Stimulated activated naive B cell treated with anti-CD40 and anti-IgM and Interleukin-4, amounts not matched to agents 10 μg/mL and 1 μg/mL and 100 μg/mL, for 72 hours (primary cell): ENCODE data around the gene BAX.

Experiments used
- ATAC-seq, 2 donors: fragments of 150-1000 bp; cut with Tn5 transposase; replicated peaks; 2 replicates each; pipeline ENCODE4 v1.10.0; 2021; ENCODE audit warnings: moderate library complexity in 1 of 2
- DNase-seq: peaks from one replicate; pipeline ENCODE4 v3.0.0; 2021
- H3K27ac Mint-ChIP-seq: one replicate; pipeline ENCODE4 v1.8.0; 2022; ENCODE audit warnings: mild to moderate bottlenecking, mixed read lengths
- H3K27me3 Mint-ChIP-seq, 2 donors: one replicate each; pipeline ENCODE4 v1.8.0; 2022; ENCODE audit warnings: mixed read lengths in 2 of 2
- H3K36me3 Mint-ChIP-seq, 2 donors: one replicate each; pipeline ENCODE4 v1.8.0; 2022; ENCODE audit warnings: mixed read lengths in 2 of 2, mild to moderate bottlenecking in 1 of 2
- H3K4me1 Mint-ChIP-seq, 2 donors: one replicate each; pipeline ENCODE4 v1.8.0; 2022; ENCODE audit warnings: mixed read lengths in 2 of 2, mild to moderate bottlenecking in 1 of 2
- H3K4me3 Mint-ChIP-seq, 2 donors: one replicate each; pipeline ENCODE4 v1.8.0; 2022; ENCODE audit warnings: mild to moderate bottlenecking in 2 of 2, mixed read lengths in 2 of 2, moderate library complexity in 1 of 2
- H3K9me3 Mint-ChIP-seq, 2 donors: one replicate each; pipeline ENCODE4 v1.8.0; 2022; ENCODE audit warnings: mixed read lengths in 2 of 2, mild to moderate bottlenecking in 1 of 2

Gene BAX

DNA sequence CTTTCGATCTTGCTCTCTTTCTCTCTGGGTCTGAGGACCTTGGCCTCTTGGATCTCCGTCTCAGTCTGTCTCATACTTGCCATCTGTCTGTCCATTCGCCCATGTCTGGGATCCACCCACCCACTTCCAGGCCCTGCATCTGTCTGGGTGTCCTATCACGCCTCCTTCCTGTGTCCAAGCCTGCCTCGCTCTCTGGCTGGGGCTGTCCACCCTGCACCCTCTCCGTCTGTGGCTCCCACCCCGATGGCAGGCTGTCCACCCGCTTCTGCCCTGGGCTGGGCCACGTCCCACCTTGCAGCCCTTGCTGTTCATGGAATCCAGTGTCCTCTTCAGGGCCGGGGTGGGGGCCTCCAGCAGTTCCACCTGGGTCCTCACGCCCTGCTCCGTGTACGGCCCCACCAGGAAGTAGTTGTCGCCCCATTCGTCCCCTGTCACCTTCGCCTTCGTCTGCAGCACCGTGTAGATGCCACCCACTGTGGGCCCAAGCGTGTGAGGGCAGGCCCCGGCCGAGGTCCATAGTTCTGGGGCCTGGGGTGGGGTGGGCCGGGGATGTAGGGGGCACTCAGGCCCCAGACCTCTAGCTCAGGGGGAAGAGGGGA lies 36.4 kb downstream of the BAX start:
- H3K27me3 Mint-ChIP-seq: no peaks in the 10 kb centered on the region
- no peak overlapping the region for H3K27ac Mint-ChIP-seq
- H3K4me1 Mint-ChIP-seq: peaks cover 41 to 74% of the 10 kb centered on the region in 2 donors
- peak overlapping the region in 1 of 2 donors; percentile 90 for H3K4me3 Mint-ChIP-seq
- DNase-seq (no peak), ATAC-seq (no peak)
- H3K36me3 Mint-ChIP-seq: peaks cover 53 to 66% of the 10 kb centered on the region in 2 donors
- no peaks in the 10 kb centered on the region for H3K9me3 Mint-ChIP-seq

DNA sequence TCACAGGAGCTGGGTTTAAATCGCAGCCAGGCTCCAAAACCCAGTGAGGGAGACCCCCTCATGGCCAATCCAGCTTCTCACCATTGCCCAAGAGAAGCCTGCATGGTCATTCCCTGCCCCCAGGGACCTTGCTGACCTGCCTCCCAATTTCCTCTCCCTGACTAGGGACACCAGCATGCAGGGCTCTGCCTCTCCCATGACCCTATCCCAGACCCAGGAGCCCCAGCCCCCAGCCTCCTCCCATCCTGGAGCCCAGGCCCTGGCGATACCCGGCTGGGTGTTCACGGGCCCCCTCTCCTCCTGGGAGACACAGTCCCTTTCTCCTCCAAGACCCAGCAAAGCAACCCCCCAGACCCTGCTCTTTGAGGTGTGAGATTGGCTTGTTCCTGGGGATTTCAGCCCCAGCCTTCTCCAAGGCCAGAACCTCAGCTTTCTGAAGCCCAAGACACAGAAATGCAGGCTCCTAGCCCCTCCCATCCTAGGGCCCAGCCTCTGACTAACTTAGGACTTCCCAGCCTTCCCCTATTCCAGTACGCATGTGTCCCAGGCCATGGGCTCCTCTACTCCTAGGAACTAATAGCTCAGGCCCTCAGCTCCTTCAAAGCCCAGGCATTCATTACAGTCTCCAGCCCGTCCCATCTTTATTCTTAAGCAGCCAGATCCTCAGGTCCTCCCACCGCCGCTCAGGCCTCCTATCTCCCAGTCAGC lies 37.4 kb downstream of the BAX start:
- Mint-ChIP-seq H3K4me1 (peaks cover 38 to 71% of the 10 kb centered on the region in 2 donors), H3K36me3 (peaks cover 49 to 63% of the 10 kb centered on the region in 2 donors), H3K27ac (peak overlapping the region; percentile 93), H3K9me3 (no peaks in the 10 kb centered on the region), H3K27me3 (no peaks in the 10 kb centered on the region), H3K4me3 (peak overlapping the region; percentile 90 to 92)
- no peak for ATAC-seq
- no peak for DNase-seq

DNA sequence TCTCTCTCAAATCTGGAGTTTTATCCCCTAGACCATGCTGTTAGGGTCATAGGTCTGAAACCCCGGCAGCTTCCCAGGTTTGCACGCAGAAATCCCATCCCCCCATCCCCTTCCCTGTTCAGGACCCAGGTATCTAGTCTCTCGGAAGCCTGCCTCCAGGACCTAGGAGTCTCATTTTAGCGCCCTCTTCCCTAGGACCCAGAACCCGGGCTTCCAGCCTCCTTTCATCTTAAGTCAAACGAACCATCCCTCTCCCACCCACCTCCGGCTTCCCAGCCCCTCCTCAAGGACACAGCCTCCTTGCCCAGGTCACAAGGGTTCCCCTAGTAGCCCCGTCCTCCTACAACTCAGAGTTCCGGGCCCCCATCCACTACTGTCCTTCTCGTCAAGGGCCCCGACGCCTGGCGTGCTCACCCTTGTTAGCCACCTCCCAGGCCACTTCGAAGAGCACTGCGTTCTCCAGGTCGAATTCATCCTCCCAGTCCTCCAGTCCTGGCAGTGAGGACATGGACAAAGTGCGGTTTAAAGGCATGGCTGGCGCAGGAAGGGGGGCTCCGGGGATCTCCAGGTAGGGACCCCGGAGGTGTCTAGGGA lies 38.0 kb downstream of the BAX start:
- H3K4me3 Mint-ChIP-seq: peak overlapping the region; percentile 90 to 92
- peaks cover 35 to 70% of the 10 kb centered on the region in 2 donors for H3K4me1 Mint-ChIP-seq
- DNase-seq: no peak
- H3K27ac Mint-ChIP-seq: peak overlapping the region; percentile 93
- peaks cover 46 to 59% of the 10 kb centered on the region in 2 donors for H3K36me3 Mint-ChIP-seq
- H3K9me3 Mint-ChIP-seq: no peaks in the 10 kb centered on the region
- peak in 1 of 2 donors; percentile 10 for ATAC-seq
- H3K27me3 Mint-ChIP-seq: no peaks in the 10 kb centered on the region

DNA sequence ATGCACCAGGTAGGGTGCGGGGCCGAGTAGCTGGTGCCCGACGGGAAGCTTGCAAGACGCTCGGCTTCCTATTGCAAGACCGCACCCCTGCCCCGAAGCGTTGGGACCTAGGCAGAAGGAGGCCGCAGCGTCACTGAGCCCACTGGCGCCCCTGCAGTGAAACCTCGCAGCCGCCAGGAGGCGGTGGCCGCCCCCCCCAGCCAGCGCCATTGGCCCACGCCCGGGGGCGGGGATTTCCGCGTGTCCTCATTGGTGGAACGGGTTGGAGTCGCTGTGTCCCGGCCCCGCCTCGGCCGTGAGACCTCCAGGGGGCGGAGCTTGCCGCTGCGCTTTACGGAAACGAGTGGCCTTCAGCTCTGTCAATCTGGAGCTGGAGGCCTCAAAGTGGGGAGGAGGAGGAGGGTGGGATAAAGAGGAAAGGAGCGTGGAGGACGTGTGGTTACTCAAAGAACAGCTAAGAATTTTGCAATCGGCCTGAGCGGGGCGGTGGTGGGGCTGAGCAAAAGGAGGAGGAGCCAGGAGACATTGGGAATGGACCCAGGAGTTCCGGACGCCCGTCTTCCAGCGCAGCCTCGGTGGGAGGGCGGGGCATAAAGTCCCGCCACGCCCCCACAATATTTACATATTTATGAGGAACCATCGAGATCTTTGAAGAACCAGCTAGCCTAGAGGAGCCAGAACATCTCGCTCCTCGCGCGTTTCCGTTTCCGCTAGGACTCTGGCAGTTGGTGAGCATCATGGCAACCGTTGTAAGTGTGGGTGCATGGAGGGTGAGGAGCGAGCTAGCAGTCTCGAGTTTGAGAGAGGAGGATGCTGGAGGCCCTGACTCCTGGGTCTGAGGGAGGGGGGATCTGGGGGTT lies 38.7 kb downstream of the BAX start, which contains the start of the genes GYS1 and RUVBL2:
Gene GYS1 (minus strand): TSS at position 135 of the 860 bp plus-strand sequence. CDS start 197 bp downstream, outside the sequence.
Gene RUVBL2 (plus strand): TSS at position 713 of the 860 bp plus-strand sequence. CDS start 25 bp downstream, at position 738.
- peaks cover 42 to 57% of the 10 kb centered on the region in 2 donors for H3K36me3 Mint-ChIP-seq
- H3K27me3 Mint-ChIP-seq: no peaks in the 10 kb centered on the region

DNA sequence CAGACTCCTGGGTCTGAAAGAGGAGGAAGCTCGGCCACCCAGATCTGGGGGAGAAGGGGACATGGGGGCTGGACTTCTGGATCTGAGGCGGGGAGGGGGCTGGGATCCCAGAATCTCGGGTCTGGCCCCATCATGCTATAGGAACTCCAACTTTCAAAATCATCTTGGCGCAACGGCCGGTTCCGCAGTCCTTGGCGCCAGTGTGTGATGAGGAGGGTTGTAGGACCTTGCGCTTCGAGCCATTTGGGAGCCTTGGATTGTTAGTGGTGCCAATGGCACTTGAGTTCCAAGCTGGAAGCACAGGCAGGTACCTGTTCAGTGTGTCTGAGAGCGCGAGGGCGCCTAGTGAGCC lies 39.3 kb downstream of the BAX start:
- peaks cover 34 to 61% of the 10 kb centered on the region in 2 donors for H3K4me1 Mint-ChIP-seq
- DNase-seq (no peak), ATAC-seq (no peak)
- peak overlapping the region; percentile 93 for H3K27ac Mint-ChIP-seq
- peak overlapping the region; percentile 90 to 92 for H3K4me3 Mint-ChIP-seq
- H3K27me3 Mint-ChIP-seq: no peaks in the 10 kb centered on the region
- H3K36me3 Mint-ChIP-seq: peaks cover 38 to 51% of the 10 kb centered on the region in 2 donors
- H3K9me3 Mint-ChIP-seq: no peaks in the 10 kb centered on the region

More for the DNA sequence above, 38.7 kb downstream of the BAX start, which contains the start of the genes GYS1 and RUVBL2:
- Mint-ChIP-seq H3K9me3 (no peaks in the 10 kb centered on the region), H3K27ac (peak within 1 kb of the TSS; percentile 93), H3K4me3 (peak within 1 kb of the TSS; percentile 90 to 92), H3K4me1 (peaks cover 34 to 67% of the 10 kb centered on the region in 2 donors)
- peak; percentile 94 for ATAC-seq
- DNase-seq: peak; percentile 99

DNA sequence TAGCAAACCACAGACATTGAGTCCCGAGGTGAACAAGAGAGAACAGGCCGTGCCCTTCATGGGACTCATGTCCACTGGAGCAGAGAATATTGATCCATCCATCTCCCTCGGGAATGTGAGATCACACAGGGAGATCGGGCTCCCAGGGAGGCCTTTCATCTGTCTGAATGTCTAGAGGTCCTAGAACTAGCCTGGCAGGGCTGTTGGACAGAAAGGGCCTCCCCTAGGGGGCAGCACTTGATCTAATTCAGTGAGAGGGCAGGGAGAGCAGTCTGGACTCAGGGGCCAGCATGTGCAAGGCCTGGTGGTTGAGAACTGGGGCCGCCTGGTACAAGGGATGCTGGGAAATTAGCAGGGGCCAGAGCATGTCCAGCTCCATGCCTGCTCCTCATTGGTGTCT lies 43.3 kb downstream of the BAX start:
- DNase-seq: no peak
- no peaks in the 10 kb centered on the region for H3K9me3 Mint-ChIP-seq
- no peak overlapping the region for H3K27ac Mint-ChIP-seq
- no peak for ATAC-seq
- peaks cover 20 to 31% of the 10 kb centered on the region in 2 donors for H3K4me1 Mint-ChIP-seq
- H3K27me3 Mint-ChIP-seq: no peaks in the 10 kb centered on the region
- H3K36me3 Mint-ChIP-seq: peaks cover 19 to 40% of the 10 kb centered on the region in 2 donors
- H3K4me3 Mint-ChIP-seq: no peak overlapping the region

DNA sequence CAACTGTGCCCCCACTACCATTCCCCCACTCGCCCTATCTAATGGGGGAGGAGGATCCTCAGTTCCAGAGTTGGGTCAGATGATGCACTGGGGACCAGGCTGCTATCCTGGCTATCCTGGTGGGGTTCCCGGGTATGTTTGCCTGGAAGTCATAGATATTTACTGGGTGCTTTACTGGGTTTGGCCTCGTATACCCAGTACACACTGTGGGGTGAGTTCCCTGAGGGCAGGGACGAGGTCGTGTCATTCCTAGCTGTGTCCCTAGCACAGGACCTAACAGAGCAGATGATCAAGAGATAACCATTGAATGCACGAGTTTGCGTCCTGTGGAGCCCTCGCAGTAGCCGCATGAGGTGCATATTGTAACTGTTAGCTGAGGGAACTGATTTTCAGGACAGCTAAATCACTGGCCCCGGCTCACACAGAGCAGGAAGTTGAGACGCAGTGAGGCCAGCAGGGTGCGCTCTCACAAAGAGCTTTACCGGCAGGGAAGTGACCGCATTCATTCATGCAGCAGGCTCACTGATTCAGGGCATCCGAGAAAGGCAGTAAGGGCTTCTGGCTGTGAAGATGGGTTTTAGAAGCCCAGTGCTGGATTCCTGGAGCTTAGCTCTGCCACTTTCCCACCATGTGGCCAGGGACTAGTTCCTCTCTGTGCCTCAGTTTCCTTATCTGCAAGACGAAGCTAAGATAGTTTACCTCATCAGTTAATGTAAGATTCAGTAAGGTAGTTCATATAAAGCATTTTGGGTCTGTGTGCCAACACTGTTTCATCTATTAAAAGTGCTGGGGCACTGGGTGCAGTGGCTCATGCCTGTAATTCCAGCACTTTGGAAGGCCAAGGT lies 45.0 kb downstream of the BAX start:
- H3K36me3 Mint-ChIP-seq: peaks cover 25 to 45% of the 10 kb centered on the region in 2 donors
- DNase-seq: no peak
- H3K9me3 Mint-ChIP-seq: no peaks in the 10 kb centered on the region
- peak; percentile 81 to 82 for ATAC-seq
- no peaks in the 10 kb centered on the region for H3K27me3 Mint-ChIP-seq
- H3K4me3 Mint-ChIP-seq: no peak overlapping the region
- peak overlapping the region; percentile 25 for H3K27ac Mint-ChIP-seq
- H3K4me1 Mint-ChIP-seq: peaks cover 15 to 21% of the 10 kb centered on the region in 2 donors

DNA sequence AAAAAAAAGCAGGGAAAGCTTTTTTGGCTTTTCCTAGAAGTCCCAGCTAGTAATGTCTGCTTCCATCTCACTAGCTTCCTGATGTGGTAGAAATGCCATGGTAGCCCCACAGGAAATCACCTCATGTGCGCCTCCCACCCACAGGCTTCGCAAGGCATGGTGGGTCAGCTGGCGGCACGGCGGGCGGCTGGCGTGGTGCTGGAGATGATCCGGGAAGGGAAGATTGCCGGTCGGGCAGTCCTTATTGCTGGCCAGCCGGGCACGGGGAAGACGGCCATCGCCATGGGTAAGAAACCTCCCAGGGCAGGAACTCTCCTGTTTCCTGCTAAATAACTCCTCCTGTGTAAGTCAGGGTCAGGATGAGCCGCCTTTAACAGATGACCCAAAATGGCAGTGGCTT lies 49.5 kb downstream of the BAX start:
- no peaks in the 10 kb centered on the region for H3K27me3 Mint-ChIP-seq
- no peak for ATAC-seq

DNA sequence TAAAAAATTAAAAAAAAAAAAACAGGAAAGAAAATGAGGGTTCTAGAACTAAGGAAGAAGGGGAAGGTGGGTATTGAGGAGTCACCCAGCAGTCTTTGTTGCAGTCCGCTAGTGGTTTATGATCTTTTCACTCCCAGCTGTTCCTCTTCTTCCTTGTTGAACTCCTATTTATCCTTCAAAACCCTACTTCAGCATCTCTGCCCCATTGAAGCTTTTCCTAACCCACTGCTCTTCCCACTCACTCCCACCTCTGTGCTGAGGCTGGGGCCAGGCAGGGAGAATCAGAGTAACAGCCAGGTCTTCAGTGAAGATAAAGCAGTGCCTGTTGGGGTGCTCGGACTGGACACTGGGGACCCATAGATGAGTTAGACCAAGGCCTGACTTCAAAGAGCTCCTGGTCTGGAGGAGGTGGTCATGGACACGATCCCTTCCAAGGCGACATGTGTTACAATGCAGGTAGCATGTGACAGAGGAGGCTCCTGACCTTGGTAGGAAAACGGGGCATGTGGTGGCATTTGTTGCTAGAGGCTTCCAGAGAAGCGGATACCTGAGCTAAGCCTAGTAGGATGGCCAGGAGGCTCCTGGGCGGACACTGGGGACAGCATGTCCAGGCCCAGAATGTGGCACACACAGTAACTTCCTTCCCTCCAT lies 50.4 kb downstream of the BAX start:
- peaks cover 29 to 44% of the 10 kb centered on the region in 2 donors for H3K36me3 Mint-ChIP-seq
- H3K4me1 Mint-ChIP-seq: no peaks in the 10 kb centered on the region
- H3K27me3 Mint-ChIP-seq: no peaks in the 10 kb centered on the region
- no peak overlapping the region for H3K27ac Mint-ChIP-seq
- no peaks in the 10 kb centered on the region for H3K9me3 Mint-ChIP-seq
- DNase-seq (no peak), ATAC-seq (no peak)
- H3K4me3 Mint-ChIP-seq: no peak overlapping the region

More for the DNA sequence above, 49.5 kb downstream of the BAX start:
- Mint-ChIP-seq H3K9me3 (no peaks in the 10 kb centered on the region), H3K27ac (no peak overlapping the region), H3K4me3 (no peak overlapping the region), H3K4me1 (peaks cover 0 to 2% of the 10 kb centered on the region in 2 donors), H3K36me3 (peaks cover 26 to 46% of the 10 kb centered on the region in 2 donors)
- no peak for DNase-seq

DNA sequence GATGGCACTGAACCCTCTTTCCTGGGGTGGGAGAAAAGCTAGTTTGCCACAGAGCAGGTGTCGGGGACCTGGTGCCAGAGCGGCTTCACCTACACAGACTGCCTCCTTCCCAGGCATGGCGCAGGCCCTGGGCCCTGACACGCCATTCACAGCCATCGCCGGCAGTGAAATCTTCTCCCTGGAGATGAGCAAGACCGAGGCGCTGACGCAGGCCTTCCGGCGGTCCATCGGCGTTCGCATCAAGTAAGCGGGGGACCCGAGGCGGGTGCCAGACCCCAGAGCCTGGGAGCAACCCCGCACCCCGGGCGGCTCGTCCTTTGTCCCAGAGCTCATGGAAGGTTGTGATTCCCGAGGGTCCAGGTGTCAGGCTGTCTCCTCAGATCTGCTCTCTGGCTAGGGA lies 52.2 kb downstream of the BAX start:
- peaks cover 36 to 53% of the 10 kb centered on the region in 2 donors for H3K36me3 Mint-ChIP-seq
- no peak for ATAC-seq

DNA sequence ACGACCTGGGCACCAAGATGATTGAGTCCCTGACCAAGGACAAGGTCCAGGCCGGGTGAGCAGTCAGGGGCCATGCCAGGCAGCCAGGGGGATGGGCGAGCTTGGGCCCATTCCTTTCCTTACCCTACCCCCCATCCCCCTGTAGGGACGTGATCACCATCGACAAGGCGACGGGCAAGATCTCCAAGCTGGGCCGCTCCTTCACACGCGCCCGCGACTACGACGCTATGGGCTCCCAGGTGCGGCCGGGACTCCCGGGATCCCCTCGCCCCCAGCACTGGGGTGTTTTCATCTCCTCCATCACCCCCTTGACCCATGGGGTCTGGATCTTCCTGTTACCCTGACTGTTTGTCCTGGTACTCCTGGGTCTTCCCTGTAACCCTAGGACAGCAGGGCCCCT lies 55.2 kb downstream of the BAX start:
- Mint-ChIP-seq H3K36me3 (peaks cover 36 to 50% of the 10 kb centered on the region in 2 donors), H3K27ac (no peak overlapping the region), H3K4me3 (no peak overlapping the region), H3K27me3 (no peaks in the 10 kb centered on the region), H3K4me1 (peaks cover 0 to 2% of the 10 kb centered on the region in 2 donors), H3K9me3 (no peaks in the 10 kb centered on the region)
- ATAC-seq (no peak), DNase-seq (no peak)

More for the DNA sequence above, 52.2 kb downstream of the BAX start:
- Mint-ChIP-seq H3K9me3 (no peaks in the 10 kb centered on the region), H3K27ac (no peak overlapping the region), H3K27me3 (no peaks in the 10 kb centered on the region), H3K4me3 (no peak overlapping the region), H3K4me1 (peaks cover 0 to 2% of the 10 kb centered on the region in 2 donors)
- DNase-seq: no peak

DNA sequence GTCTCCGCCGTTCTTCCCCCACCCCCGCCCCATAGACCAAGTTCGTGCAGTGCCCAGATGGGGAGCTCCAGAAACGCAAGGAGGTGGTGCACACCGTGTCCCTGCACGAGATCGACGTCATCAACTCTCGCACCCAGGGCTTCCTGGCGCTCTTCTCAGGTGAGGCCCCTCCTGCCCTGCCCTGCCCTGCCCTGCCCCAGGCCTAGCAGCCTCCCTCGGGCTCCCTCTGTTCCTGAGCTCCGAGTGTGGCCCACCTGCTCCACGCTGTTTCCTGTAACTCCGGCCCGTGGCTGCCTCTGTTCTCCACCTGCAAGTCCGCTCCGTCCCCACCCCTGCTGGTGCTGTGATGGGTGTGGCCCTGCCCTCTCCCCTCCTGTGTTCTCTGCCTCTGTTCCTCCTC lies 55.8 kb downstream of the BAX start:
- Mint-ChIP-seq H3K9me3 (no peaks in the 10 kb centered on the region), H3K27ac (peak overlapping the region; percentile 43), H3K36me3 (peaks cover 32 to 48% of the 10 kb centered on the region in 2 donors), H3K4me3 (no peak overlapping the region), H3K27me3 (no peaks in the 10 kb centered on the region), H3K4me1 (peaks cover 0 to 2% of the 10 kb centered on the region in 2 donors)
- ATAC-seq (no peak), DNase-seq (no peak)

DNA sequence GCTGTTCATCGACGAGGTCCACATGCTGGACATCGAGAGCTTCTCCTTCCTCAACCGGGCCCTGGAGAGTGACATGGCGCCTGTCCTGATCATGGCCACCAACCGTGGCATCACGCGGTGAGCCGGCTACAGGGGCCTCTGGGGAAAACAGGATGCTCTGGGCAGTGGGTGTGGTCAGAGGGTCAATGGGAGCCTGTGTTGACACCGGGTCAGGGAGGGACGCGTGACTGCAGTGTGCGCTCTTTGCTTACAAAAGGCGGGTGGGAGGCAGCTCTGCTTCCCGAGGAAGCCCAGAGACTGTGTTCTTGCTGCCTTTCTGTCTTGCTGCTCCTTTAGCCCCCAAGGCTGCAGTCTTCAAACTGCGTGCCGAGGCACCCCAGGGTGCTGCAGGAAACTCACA lies 56.5 kb downstream of the BAX start:
- ATAC-seq (no peak), DNase-seq (no peak)
- Mint-ChIP-seq H3K27ac (no peak overlapping the region), H3K4me1 (peaks cover 0 to 2% of the 10 kb centered on the region in 2 donors), H3K36me3 (peaks cover 31 to 52% of the 10 kb centered on the region in 2 donors), H3K4me3 (no peak overlapping the region), H3K27me3 (no peaks in the 10 kb centered on the region), H3K9me3 (no peaks in the 10 kb centered on the region)
